HCT116 (cell line): ENCODE results near the gene RREB1. TPM values are rescaled to one million over a fixed set of nuclear protein-coding genes. Genes with fewer than 3 reads are reported as not detected.

Experiments used
- ATAC-seq: fragments of 200-7000 bp; cut with Tn5 transposase; 2 replicates; pipeline ENCODE4 v1.9.1; 2020; ENCODE audit warnings: mild to moderate bottlenecking, moderate library complexity
- BruUV-seq: library from RNA; stranded (reverse); fragments of 400-500 nt; replicated peaks from 2 replicates; lab custom pipeline; 2021; lab: Mats Ljungman, UMichigan
- CTCF ChIA-PET: fragments of 300-600 bp; sonication (Branson Sonifier 250); formaldehyde crosslinking; loops from one replicate; lab custom pipeline; 2021; ENCODE audit warnings: antibody characterized with exemption; lab: Charles Lee
- POLR2A ChIA-PET: fragments of 300-600, 350-600 bp; sonication (Branson Sonifier 250); formaldehyde crosslinking; loops from one replicate; lab custom pipeline; 2021; ENCODE audit warnings: antibody characterized with exemption; lab: Charles Lee
- RAD21 ChIA-PET, 2 experiments: fragments of 300-600 bp; sonication (Branson Sonifier 250); formaldehyde crosslinking; loops; one replicate each; lab custom pipeline; 2023; ENCODE audit warnings: low total read pairs in 2 of 2; ENCODE audit not compliant: uncharacterized antibody in 2 of 2, unreplicated experiment in 2 of 2, low non-redundant PET in 1 of 2; lab: Charles Lee
- DNase-seq: peaks from one replicate; pipeline ENCODE4 v3.0.0-alpha.2; 2010; ENCODE audit warnings: low read depth, low spot score
- H2AFZ ChIP-seq: fragments of 200-600 bp; shearing (Covaris generic), sonication (generic); 2 replicates; pipeline ENCODE4 v1.6.1; 2017; ENCODE audit warnings: low read depth, mixed run types, mixed read lengths, antibody characterized with exemption, low read length; ENCODE audit not compliant: poor library complexity, severe bottlenecking
- H3K27ac ChIP-seq: 2 replicates; pipeline ENCODE4 v1.5.1; 2012; ENCODE audit warnings: low read depth, low read length
- H3K27me3 ChIP-seq: fragments of 200-600 bp; sonication (generic); 2 replicates; pipeline ENCODE4 v1.6.1; 2016; ENCODE audit warnings: mixed run types, low read length, mixed read lengths; ENCODE audit not compliant: insufficient read depth
- H3K36me3 ChIP-seq, 2 experiments: fragments of 200-500 bp in 1 of 2; fragments of 200-600 bp in 1 of 2; sonication (Bioruptor generic) in 1 of 2; sonication (generic) in 1 of 2; 2 replicates each; pipeline versions ENCODE4 v1.5.1 to v1.6.1; 2014 to 2016; ENCODE audit warnings: low read length in 2 of 2, inconsistent platforms in 1 of 2, mixed read lengths in 1 of 2, mixed run types in 1 of 2; ENCODE audit not compliant: insufficient read depth in 2 of 2, control insufficient read depth in 1 of 2
- H3K4me1 ChIP-seq, 2 experiments: fragments of 200-600 bp in 1 of 2; sonication (generic) in 1 of 2; 2 replicates each; pipeline versions ENCODE4 v1.5.1 to v1.6.1; 2012 to 2017; ENCODE audit warnings: low read length in 2 of 2, inconsistent platforms in 1 of 2, mild to moderate bottlenecking in 1 of 2, mixed read lengths in 1 of 2, mixed run types in 1 of 2, moderate library complexity in 1 of 2; ENCODE audit not compliant: insufficient read depth in 2 of 2, control insufficient read depth in 1 of 2
- H3K4me2 ChIP-seq: fragments of 200-600 bp; sonication (generic); 2 replicates; pipeline ENCODE4 v1.6.1; 2017; ENCODE audit warnings: mixed run types, low read length, mixed read lengths
- H3K4me3 ChIP-seq, 2 experiments: fragments of 200-600 bp in 1 of 2; sonication (generic) in 1 of 2; replicated peaks in 1 of 2; 2 replicates each; pipeline ENCODE4 v1.5.1; 2011 to 2016; ENCODE audit warnings: low read length in 2 of 2, control low read depth in 1 of 2, low read depth in 1 of 2, mild to moderate bottlenecking in 1 of 2, mixed read lengths in 1 of 2, mixed run types in 1 of 2
- H3K79me2 ChIP-seq: fragments of 200-600 bp; sonication (generic); 2 replicates; pipeline ENCODE4 v1.6.1; 2017; ENCODE audit warnings: mild to moderate bottlenecking, mixed run types, low read length, moderate library complexity, mixed read lengths; ENCODE audit not compliant: insufficient read depth
- H3K9ac ChIP-seq: fragments of 200-600 bp; sonication (generic); 2 replicates; pipeline ENCODE4 v1.6.1; 2016; ENCODE audit warnings: low read length, mixed read lengths
- H3K9me2 ChIP-seq: fragments of 200-600 bp; sonication (generic), shearing (Covaris generic); 2 replicates; pipeline ENCODE4 v1.6.1; 2017; ENCODE audit warnings: mixed run types, mild to moderate bottlenecking, moderate library complexity; ENCODE audit not compliant: insufficient read depth
- H3K9me3 ChIP-seq, 2 experiments: fragments of 200-500 bp in 1 of 2; fragments of 200-600 bp in 1 of 2; sonication (Bioruptor generic) in 1 of 2; sonication (generic) in 1 of 2; 2 replicates each; pipeline ENCODE4 v1.6.1; 2014 to 2017; ENCODE audit warnings: low read length in 2 of 2, mixed read lengths in 2 of 2, inconsistent platforms in 1 of 2, low read depth in 1 of 2, mild to moderate bottlenecking in 1 of 2, mixed run types in 1 of 2, moderate library complexity in 1 of 2; ENCODE audit not compliant: control insufficient read depth in 1 of 2, insufficient read depth in 1 of 2
- H4K20me1 ChIP-seq: fragments of 200-600 bp; sonication (generic), shearing (Covaris generic); 2 replicates; pipeline ENCODE4 v1.6.1; 2017; ENCODE audit warnings: mixed run types, mild to moderate bottlenecking, moderate library complexity; ENCODE audit not compliant: insufficient read depth
- CEBPB ChIP-seq: IDR thresholded peaks from 2 replicates; pipeline ENCODE4 v1.6.1; 2012; ENCODE audit warnings: low read depth
- JUND ChIP-seq: IDR thresholded peaks from 2 replicates; pipeline ENCODE4 v1.6.1; 2012
- POLR2A ChIP-seq: IDR thresholded peaks from 2 replicates; pipeline ENCODE4 v1.7.0; 2011; ENCODE audit warnings: borderline replicate concordance; ENCODE audit not compliant: insufficient read depth, insufficient read length; ENCODE audit errors: extremely low read depth
- POLR2AphosphoS5 ChIP-seq: IDR thresholded peaks from 2 replicates; pipeline ENCODE4 v1.6.1; 2011; ENCODE audit warnings: mild to moderate bottlenecking, low read depth, low read length, moderate library complexity
- RAD21 ChIP-seq: IDR thresholded peaks from 2 replicates; pipeline ENCODE4 v1.6.1; 2012; ENCODE audit warnings: low read depth, mild to moderate bottlenecking
- SP1 ChIP-seq: IDR thresholded peaks from 2 replicates; pipeline ENCODE4 v1.6.1; 2012; ENCODE audit warnings: low read depth
- TCF7L2 ChIP-seq: IDR thresholded peaks from 2 replicates; pipeline ENCODE4 v1.7.0; 2011; ENCODE audit warnings: borderline replicate concordance, inconsistent platforms; ENCODE audit not compliant: insufficient read depth, insufficient read length; ENCODE audit errors: extremely low read depth
- intact Hi-C: fragments of 100-400 bp; cut with micrococcal nuclease; formaldehyde crosslinking; loops from 2 replicates; pipeline ENCODE4 v1.10.0; 2022
- total RNA-seq: library from RNA; stranded (reverse); gene quantifications from one replicate; pipeline ENCODE4 v1.2.1, GENCODE V29; 2021; ENCODE audit not compliant: unreplicated experiment
- TF ChIP-seq, protein P1 (sequence below): IDR thresholded peaks from 2 replicates; pipeline ENCODE4 v1.6.1; 2012
- TF ChIP-seq, protein P2 (sequence below), 3 experiments: fragments of 200-600 bp in 1 of 3; sonication (generic) in 1 of 3; IDR thresholded peaks in 2 of 3; conservative IDR thresholded peaks in 1 of 3; 2 replicates each; pipeline ENCODE4 v1.5.1; 2012 to 2017; ENCODE audit warnings: low read depth in 2 of 3, low read length in 2 of 3, antibody characterized with exemption in 1 of 3, borderline replicate concordance in 1 of 3, control low read depth in 1 of 3, mild to moderate bottlenecking in 1 of 3, mixed read lengths in 1 of 3, mixed run types in 1 of 3, moderate library complexity in 1 of 3; ENCODE audit not compliant: insufficient read depth in 1 of 3

Gene RREB1
- total RNA-seq, 1 experiment from 2014 or later, result 47.9 TPM

DNA sequence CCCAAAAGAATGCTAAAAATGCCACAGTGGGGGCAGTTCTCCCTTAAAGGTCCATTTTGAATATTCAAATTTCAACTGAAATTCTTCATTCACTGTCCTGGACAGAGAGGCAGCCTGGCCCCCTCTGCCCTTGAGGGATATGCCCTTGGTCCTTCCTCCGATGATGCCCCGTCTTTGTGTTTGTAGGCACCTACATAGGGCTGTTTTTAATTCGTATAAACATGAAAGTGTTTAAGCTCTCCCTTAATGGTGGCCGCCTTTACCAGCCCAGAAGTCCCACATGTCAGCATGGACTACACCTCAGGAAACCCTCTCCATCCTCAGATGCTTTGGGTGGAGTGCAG, 135.0 kb downstream of the RREB1 start:
- H3K4me3 ChIP-seq, result no peak overlapping the region
- no TSS peak for BruUV-seq
- H3K9ac ChIP-seq, result peak overlapping the region; percentile 2; the same call in 1 of the 2 replicates
- H3K4me2 ChIP-seq, result 0 out of 2 replicates have a peak overlapping the region, but pooled peaks have one; percentile 42
- no peaks in the 10 kb centered on the region for H3K27me3 ChIP-seq
- no peak overlapping the region for H2AFZ ChIP-seq
- ATAC-seq (no peak), DNase-seq (no peak)
- H4K20me1 ChIP-seq, result no peaks in the 10 kb centered on the region
- H3K9me3 ChIP-seq, result no peaks in the 10 kb centered on the region
- intact Hi-C loops, result loop anchor here (1.0 kb wide), 2 partner anchors 519 to 567 kb away; no protein-coding TSS in a partner anchor
- no peaks in the 10 kb centered on the region for H3K9me2 ChIP-seq
- no peak overlapping the region for H3K27ac ChIP-seq
- H3K79me2 ChIP-seq, result peaks cover 15% of the 10 kb centered on the region; the same call in 1 of the 2 replicates
- TF ChIP-seq SP1 (no peak), CEBPB (no peak), JUND (no peak), POLR2AphosphoS5 (no peak)
- TF ChIP-seq, protein P1, sequence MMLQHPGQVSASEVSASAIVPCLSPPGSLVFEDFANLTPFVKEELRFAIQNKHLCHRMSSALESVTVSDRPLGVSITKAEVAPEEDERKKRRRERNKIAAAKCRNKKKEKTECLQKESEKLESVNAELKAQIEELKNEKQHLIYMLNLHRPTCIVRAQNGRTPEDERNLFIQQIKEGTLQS, result no peak
- H3K4me1 ChIP-seq, result peaks cover 34 to 46% of the 10 kb centered on the region in 2 experiments
- peaks cover 3 to 4% of the 10 kb centered on the region in 2 experiments; a peak in 2 of 4 replicates for H3K36me3 ChIP-seq
- ChIA-PET CTCF (interaction anchor here (0.9 to 2.8 kb wide), 7 partner anchors 9 to 566 kb away, joined by 3 to 11 read pairs (median 4); no protein-coding TSS in a partner anchor), POLR2A (no interaction called here), RAD21 (interaction anchor here in 1 of 2 experiments (0.5 kb wide), 1 partner anchor 76 kb away, joined by 4 read pairs; no protein-coding TSS in a partner anchor)

DNA sequence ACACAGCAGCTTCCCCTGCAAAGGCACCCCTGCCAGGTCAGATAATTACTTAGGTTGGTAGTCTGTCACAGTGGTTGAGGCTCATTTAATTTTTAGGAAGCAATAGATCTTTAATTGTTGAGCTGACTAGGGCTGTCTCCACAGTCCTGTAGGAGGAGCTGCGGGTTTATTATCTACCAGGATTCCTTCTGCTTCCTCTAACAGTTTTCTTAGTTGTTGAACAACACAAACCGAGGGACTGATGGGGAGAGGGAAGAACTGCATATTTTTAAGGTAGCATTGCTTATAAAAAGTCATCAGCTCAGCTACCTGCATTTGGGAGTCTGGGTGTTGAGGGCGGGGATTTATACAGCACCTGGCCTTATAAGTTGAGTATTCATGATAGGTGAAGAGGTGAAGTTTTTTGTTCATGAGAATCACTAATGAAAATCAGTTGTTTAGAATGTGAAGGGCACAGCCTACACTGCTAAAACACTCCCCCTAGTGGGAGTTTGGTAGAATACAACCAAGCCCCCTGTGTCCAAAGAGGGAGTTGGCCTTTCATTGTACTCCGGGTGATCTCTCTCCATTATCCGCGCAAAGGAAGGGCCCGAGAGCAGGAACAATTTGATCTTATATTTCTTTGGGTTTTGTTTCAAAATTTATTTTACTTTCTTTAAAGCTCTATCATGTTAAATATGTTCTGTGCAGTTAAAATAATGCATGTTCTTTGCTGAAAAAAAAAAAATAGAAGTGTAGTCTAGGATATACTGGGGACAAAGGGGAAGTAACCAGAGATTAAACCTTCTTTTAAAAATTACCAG, 135.6 kb downstream of the RREB1 start:
- POLR2A ChIA-PET, result no interaction called here
- H3K4me1 ChIP-seq, result peaks cover 31 to 40% of the 10 kb centered on the region in 2 experiments
- no TSS peak for BruUV-seq

More for the DNA sequence above, 135.6 kb downstream of the RREB1 start:
- no peaks in the 10 kb centered on the region for H3K27me3 ChIP-seq
- H3K27ac ChIP-seq, result no peak overlapping the region
- peak; percentile 47 for DNase-seq
- no peaks in the 10 kb centered on the region for H4K20me1 ChIP-seq
- H3K36me3 ChIP-seq, result peaks cover 3 to 4% of the 10 kb centered on the region in 2 experiments; a peak in 3 of 4 replicates
- intact Hi-C loops, result loop anchor here (1.0 kb wide), 2 partner anchors 519 to 567 kb away; no protein-coding TSS in a partner anchor
- H3K9ac ChIP-seq, result 0 out of 2 replicates have a peak overlapping the region, but pooled peaks have one; percentile 2
- TF ChIP-seq, protein P2, sequence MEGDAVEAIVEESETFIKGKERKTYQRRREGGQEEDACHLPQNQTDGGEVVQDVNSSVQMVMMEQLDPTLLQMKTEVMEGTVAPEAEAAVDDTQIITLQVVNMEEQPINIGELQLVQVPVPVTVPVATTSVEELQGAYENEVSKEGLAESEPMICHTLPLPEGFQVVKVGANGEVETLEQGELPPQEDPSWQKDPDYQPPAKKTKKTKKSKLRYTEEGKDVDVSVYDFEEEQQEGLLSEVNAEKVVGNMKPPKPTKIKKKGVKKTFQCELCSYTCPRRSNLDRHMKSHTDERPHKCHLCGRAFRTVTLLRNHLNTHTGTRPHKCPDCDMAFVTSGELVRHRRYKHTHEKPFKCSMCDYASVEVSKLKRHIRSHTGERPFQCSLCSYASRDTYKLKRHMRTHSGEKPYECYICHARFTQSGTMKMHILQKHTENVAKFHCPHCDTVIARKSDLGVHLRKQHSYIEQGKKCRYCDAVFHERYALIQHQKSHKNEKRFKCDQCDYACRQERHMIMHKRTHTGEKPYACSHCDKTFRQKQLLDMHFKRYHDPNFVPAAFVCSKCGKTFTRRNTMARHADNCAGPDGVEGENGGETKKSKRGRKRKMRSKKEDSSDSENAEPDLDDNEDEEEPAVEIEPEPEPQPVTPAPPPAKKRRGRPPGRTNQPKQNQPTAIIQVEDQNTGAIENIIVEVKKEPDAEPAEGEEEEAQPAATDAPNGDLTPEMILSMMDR (IDR thresholded peaks at IDR 0.05 in 2 of 3, conservative IDR thresholded peaks at IDR 0.05 in 1 of 3; ENCODE audit: borderline replicate concordance in 1 of 3, insufficient read depth in 1 of 3, low read depth in 2 of 3, low read length in 2 of 3), result peak; percentile 77 to 89 (median 86)
- TF ChIP-seq TCF7L2 (no peak), POLR2A (no peak), RAD21 (peak; percentile 91), POLR2AphosphoS5 (no peak)
- TF ChIP-seq, all 23 proteins: peak for 2
- peaks cover 15% of the 10 kb centered on the region; the same call in 1 of the 2 replicates for H3K79me2 ChIP-seq
- no peak overlapping the region for H3K4me3 ChIP-seq
- ATAC-seq, result peak; percentile 62
- CTCF ChIA-PET, result interaction anchor here (0.9 to 2.8 kb wide), 8 partner anchors 9 to 567 kb away, joined by 3 to 11 read pairs (median 4); no protein-coding TSS in a partner anchor
- no peaks in the 10 kb centered on the region for H3K9me2 ChIP-seq
- peak overlapping the region; percentile 42; the same call in 1 of the 2 replicates for H3K4me2 ChIP-seq
- no peaks in the 10 kb centered on the region for H3K9me3 ChIP-seq
- RAD21 ChIA-PET, result interaction anchor here in 1 of 2 experiments (0.5 kb wide), 1 partner anchor 76 kb away, joined by 4 read pairs; no protein-coding TSS in a partner anchor
- no peak overlapping the region for H2AFZ ChIP-seq
